Midbrain (tissue), 1 donor: Measurements from ENCODE around the gene STRN3.
"Not testable (repeated sequence)": the region's sequence is repeated elsewhere in the genome, so short reads cannot be mapped to it uniquely, and the experiment has no call there.

ENCODE experiments used
- DNase-seq: peaks from one replicate; lab custom pipeline; 2025; lab: John Stamatoyannopoulos, UW

Gene STRN3

GRCh38 chr14:31000629-31001338 is 25.4 kb downstream of the STRN3 start:
- DNase-seq, result no peak

- no peak for DNase-seq
Observed at GRCh38 chr14:30999038-30999773, 27.0 kb downstream of the STRN3 start.

DNA sequence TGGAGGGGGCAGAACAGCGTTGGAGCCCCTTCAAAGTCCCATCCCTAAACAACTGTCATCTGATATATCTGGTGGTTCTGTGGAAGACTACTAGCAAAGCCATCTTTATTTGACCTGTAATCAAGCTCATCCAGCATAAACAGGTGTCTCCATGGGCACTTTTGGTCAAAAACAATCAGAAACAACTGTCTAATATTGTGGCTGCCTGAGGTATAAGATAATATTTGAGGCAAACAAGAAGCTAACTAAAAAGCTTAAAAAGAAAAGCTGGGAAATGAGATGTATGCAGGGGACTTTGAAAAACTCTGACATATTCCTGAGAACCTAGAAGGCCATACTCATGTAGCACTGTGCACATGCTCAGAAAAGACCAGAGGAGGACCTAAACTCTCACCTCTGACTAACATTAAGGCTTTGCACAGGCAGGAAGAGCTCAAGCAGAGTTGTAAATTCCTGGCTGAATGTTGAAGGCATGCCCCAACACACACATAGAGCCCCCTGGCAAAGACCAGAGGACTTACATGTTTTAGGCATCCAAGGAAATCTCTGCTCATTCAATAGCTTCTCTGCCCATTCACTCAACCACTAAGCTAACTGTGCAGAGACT is 28.0 kb downstream of the STRN3 start:
- no peak for DNase-seq

GRCh38 chr14:30996892-30997659 is 29.1 kb downstream of the STRN3 start:
- no peak for DNase-seq

GRCh38 chr14:30995689-30996088 is 30.5 kb downstream of the STRN3 start:
- DNase-seq, result no peak

DNA sequence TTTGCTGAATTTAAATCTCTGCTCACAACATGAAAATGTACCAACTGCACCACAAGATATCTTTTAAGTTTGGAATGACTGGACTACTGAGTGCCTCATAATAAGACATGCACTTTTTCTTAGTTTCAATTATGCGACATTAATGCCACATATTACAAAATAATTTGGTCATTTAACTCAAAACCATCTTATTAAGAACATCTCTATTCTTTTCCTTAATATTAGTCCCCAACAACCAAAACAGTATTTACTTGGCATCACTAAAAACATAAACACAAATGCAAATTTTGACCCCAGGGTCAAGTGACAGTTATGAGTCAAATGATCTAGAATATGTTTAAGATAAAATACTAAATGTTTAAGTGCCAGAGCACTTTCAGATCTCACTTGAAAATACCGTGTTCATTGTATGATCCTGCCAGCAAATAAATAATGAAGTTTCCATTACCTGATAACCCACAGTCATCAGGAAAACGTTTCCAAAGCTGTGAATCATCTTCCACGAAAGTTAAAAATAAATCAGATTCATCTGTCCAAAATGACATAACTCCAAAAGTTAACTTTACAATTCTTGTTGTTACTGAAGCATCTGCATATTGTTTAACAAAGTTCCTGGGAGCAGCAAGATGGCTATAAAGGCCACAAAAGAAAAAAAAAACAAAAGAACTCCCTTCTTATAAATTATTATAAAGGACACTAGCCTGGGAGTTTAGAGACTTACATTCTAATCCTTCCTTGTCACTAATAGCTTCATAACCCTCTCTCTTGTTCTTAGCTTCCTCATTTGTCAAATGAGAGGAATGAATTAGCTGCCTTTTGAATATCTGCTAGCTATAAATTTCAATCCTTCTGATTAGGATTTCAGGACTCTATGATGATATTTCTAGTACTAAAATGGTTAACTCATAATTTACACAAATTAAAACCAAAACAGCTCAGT is 31.2 kb downstream of the STRN3 start:
- no peak for DNase-seq

GRCh38 chr14:30993071-30993470 is 33.1 kb downstream of the STRN3 start:
- no peak for DNase-seq

GRCh38 chr14:30991408-30991807 is 34.8 kb downstream of the STRN3 start:
- DNase-seq, result no peak

GRCh38 chr14:30990770-30991169 is 35.4 kb downstream of the STRN3 start:
- DNase-seq, result no peak

GRCh38 chr14:30988509-30988908 is 37.7 kb downstream of the STRN3 start:
- no peak for DNase-seq

DNA sequence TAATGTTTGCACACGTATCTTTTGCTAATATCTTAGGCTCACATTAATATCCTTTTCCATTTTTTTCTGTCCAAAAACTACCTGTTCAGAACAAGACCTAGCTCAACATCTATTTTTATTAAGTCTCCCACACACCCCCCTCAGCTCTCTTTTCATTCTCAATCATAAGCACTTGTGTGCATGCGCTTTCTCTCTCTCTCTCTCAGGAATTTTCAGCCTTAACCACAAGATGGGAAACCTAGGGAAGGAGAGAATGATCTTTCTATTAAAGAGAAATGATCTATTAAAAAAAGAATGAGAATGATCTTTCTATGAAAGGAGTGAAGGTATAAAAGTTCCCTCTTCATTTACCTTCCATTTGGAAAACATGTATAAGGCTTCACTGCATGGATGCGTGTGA is 40.4 kb downstream of the STRN3 start:
- no peak for DNase-seq

GRCh38 chr14:30983858-30984257 is 42.3 kb downstream of the STRN3 start:
- DNase-seq, result no peak

DNA sequence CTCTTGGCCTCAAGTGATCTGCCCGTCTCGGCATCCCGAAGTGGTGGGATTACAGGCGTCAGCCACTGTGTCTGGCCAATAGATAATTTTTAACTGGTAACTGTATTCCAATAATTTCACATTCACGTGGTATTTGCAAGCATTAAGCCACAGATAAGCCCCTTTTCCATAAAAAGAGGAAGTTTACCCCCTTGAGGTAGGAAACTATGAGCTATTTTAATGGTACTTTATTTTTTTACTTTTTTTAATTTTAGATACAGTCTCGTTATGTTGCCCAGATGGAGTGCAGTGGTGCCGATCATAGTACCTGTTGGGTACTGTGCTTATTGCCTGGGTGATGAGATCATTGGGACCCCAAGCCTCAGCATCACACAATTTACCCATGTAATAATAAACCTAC is 43.6 kb downstream of the STRN3 start:
- DNase-seq, result no peak

GRCh38 chr14:30980980-30981379 is 45.2 kb downstream of the STRN3 start:
- DNase-seq, result no peak

GRCh38 chr14:30980106-30980704 is 46.0 kb downstream of the STRN3 start:
- peak; percentile 57 for DNase-seq

DNA sequence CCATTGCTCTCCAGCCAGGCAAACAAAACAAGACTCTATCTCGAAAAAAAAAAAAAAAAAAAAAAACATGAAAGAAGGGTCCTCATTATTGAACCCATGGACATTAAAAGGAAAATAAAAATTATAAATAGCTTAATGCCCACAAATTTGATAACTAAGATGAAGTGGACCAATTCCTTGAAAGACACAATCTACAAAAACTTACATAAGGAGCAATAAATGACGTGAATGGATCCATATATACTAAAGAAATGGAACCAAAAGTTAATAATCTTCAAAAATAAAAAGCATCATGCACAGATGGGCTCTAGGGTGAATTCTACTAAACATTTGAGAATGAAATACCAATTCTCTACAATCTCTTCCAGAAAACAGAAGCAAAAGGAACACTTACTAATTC is 48.4 kb downstream of the STRN3 start:
- no peak for DNase-seq

- DNase-seq, result no peak
Observed at GRCh38 chr14:30974628-30975027, 51.6 kb downstream of the STRN3 start.

- DNase-seq, result no peak
Observed at GRCh38 chr14:30972882-30973582, 53.1 kb downstream of the STRN3 start.

DNA sequence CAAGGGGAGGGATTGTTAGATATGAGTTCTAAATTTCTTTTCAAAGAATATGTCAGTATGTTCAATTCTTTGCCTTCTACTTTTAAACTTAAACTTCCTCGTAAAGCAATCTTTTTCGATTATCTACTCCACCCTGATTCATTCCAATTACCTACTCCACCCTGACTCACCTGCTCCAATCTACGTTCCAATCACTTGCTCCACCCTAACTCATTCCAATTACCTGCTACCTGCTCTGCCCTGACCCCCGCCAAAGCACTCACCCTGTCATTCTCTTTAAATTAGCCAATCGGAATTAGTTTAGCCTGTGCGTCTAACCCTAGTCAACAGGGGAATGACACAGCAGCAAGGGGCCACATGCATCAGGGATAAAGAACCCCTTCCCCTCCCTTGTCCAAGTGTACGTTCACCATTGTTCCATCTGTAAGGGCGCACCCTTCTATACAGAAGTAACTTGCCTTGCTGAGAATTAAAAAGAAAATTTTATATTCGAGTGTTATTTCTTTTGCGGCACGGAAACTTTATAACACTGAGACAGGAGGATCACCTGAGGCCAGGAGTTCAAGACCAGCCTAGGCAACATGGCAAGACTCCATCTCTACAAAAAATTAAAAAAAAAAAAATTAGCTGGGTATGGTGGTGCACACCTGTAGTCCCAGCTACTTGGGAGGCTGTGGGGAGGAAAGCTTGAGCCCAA is 54.0 kb downstream of the STRN3 start:
- not testable (repeated sequence) for DNase-seq

GRCh38 chr14:30971586-30971985 is 54.6 kb downstream of the STRN3 start:
- DNase-seq, result no peak
